ENCODE measurements around the gene CCDC170.

The CCDC170 gene

GRCh38 chr6:151617539-151617938 is 123.7 kb downstream of the CCDC170 start:
- no peak for FAIRE-seq
- no peak for DNase-seq (ENCODE audit: low spot score)

- no peak for DNase-seq (ENCODE audit: low spot score)
- no peak for FAIRE-seq
Measured at GRCh38 chr6:151618717-151619116, 124.9 kb downstream of the CCDC170 start.

GRCh38 chr6:151620179-151620578 is 126.4 kb downstream of the CCDC170 start:
- FAIRE-seq = no peak

GRCh38 chr6:151624071-151624470 is 130.3 kb downstream of the CCDC170 start:
- no peak for DNase-seq (ENCODE audit: low spot score)
- no peak for FAIRE-seq

More at GRCh38 chr6:151620179-151620578, 126.4 kb downstream of the CCDC170 start:
- DNase-seq (ENCODE audit: low spot score) = no peak

- FAIRE-seq = no peak
Measured at GRCh38 chr6:151624481-151624880, 130.7 kb downstream of the CCDC170 start.

GRCh38 chr6:151624900-151625536 is 131.2 kb downstream of the CCDC170 start:
- no peak for DNase-seq (ENCODE audit: low spot score)
- no peak for FAIRE-seq

More at GRCh38 chr6:151624481-151624880, 130.7 kb downstream of the CCDC170 start:
- no peak for DNase-seq (ENCODE audit: low spot score)

GRCh38 chr6:151627689-151628444 is 134.1 kb downstream of the CCDC170 start:
- FAIRE-seq (no peak), DNase-seq (ENCODE audit: low spot score) (peak; percentile 6)

GRCh38 chr6:151629791-151630190 is 136.0 kb downstream of the CCDC170 start:
- FAIRE-seq = no peak
- DNase-seq (ENCODE audit: low spot score) = no peak

GRCh38 chr6:151630387-151630786 is 136.6 kb downstream of the CCDC170 start:
- DNase-seq (ENCODE audit: low spot score) (no peak), FAIRE-seq (no peak)

- FAIRE-seq = no peak
- no peak for DNase-seq (ENCODE audit: low spot score)
Measured at GRCh38 chr6:151630991-151631655, 137.3 kb downstream of the CCDC170 start.

- no peak for FAIRE-seq
- no peak for DNase-seq (ENCODE audit: low spot score)
Measured at GRCh38 chr6:151632415-151632987, 138.7 kb downstream of the CCDC170 start.

GRCh38 chr6:151633526-151634335 is 139.9 kb downstream of the CCDC170 start:
- DNase-seq (ENCODE audit: low spot score) (no peak), FAIRE-seq (no peak)

GRCh38 chr6:151634336-151634720 is 140.5 kb downstream of the CCDC170 start:
- DNase-seq (ENCODE audit: low spot score) (no peak), FAIRE-seq (no peak)

GRCh38 chr6:151635741-151636140 is 141.9 kb downstream of the CCDC170 start:
- FAIRE-seq (no peak), DNase-seq (ENCODE audit: low spot score) (no peak)

GRCh38 chr6:151637814-151638213 is 144.0 kb downstream of the CCDC170 start:
- DNase-seq (ENCODE audit: low spot score) = no peak
- FAIRE-seq = no peak

GRCh38 chr6:151639750-151640149 is 145.9 kb downstream of the CCDC170 start:
- FAIRE-seq (no peak), DNase-seq (ENCODE audit: low spot score) (no peak)

- FAIRE-seq = no peak
- DNase-seq (ENCODE audit: low spot score) = no peak
Measured at GRCh38 chr6:151641028-151641427, 147.2 kb downstream of the CCDC170 start.

GRCh38 chr6:151647976-151648639 is 154.3 kb downstream of the CCDC170 start:
- FAIRE-seq = no peak
- DNase-seq (ENCODE audit: low spot score) = no peak

- DNase-seq (ENCODE audit: low spot score) = no peak
- no peak for FAIRE-seq
Measured at GRCh38 chr6:151649835-151650234, 156.0 kb downstream of the CCDC170 start.

GRCh38 chr6:151651639-151652038 is 157.8 kb downstream of the CCDC170 start:
- FAIRE-seq = no peak

GRCh38 chr6:151652325-151652724 is 158.5 kb downstream of the CCDC170 start:
- DNase-seq (ENCODE audit: low spot score) = no peak

More at GRCh38 chr6:151651639-151652038, 157.8 kb downstream of the CCDC170 start:
- DNase-seq (ENCODE audit: low spot score) = no peak

More at GRCh38 chr6:151652325-151652724, 158.5 kb downstream of the CCDC170 start:
- no peak for FAIRE-seq

Measured in RCC 7860 (cell line).